HG03196 (cell line): ENCODE data around the gene CDH5.
"Not testable (repeated sequence)": the region's sequence is repeated elsewhere in the genome, so short reads cannot be mapped to it uniquely, and the experiment has no call there.

Experiments used
- ATAC-seq: cut with Tn5 transposase; IDR thresholded peaks from one replicate; pipeline ENCODE4 v1.9.1; 2021; ENCODE audit not compliant: unreplicated experiment

The CDH5 gene

DNA sequence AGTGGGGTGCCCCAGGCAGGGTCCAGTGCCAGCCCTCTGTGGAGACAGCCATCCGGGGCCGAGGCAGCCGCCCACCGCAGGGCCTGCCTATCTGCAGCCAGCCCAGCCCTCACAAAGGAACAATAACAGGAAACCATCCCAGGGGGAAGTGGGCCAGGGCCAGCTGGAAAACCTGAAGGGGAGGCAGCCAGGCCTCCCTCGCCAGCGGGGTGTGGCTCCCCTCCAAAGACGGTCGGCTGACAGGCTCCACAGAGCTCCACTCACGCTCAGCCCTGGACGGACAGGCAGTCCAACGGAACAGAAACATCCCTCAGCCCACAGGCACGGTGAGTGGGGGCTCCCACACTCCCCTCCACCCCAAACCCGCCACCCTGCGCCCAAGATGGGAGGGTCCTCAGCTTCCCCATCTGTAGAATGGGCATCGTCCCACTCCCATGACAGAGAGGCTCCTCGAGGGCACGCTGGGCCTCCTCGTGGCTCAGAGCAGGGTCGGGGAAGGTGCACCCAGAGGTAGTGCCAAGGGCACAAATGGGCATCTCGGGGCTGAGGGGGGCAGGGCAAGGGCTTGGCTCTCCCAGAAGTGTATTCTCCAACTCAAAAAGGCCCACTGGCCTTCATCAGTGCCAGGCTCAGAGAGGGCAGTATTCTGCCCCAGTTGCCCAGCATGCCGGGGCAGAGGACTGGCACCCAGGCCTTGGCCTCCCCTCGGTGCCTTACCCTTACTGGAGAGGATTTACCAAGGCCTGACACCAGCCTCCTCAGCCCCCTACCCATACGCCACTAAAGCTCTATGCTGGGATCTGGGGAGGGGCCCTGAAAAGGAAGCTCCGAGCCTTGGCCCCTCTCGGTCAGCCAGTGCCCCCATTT, at the start of gene CDH5:
Gene CDH5, plus strand, starts transcription at position 259 of the 867 bp plus-strand sequence. CDS start 12,647 bp downstream, outside the sequence.
- ATAC-seq: no peak

DNA sequence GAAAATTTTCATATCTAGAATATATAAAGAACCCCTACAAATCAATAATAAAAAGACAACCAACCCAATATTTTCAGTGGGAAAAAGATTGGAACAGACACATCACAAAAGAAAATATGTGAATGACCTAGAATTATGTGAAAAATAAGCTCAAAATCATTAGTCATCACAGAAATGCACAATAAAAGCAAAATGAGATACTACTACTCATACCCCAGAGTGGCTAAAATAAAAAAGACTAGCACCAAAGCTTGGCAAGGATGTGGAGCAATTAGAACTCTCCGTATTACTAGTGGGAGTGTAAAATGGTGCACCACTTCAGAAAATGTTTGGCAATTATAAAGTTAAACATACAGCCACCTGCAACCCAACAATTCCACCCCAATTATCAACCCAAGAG, 48.0 kb upstream of the CDH5 start:
- ATAC-seq: no peak

- no peak for ATAC-seq
Observed at GRCh38 chr16:66320774-66321173, 45.7 kb upstream of the CDH5 start.

DNA sequence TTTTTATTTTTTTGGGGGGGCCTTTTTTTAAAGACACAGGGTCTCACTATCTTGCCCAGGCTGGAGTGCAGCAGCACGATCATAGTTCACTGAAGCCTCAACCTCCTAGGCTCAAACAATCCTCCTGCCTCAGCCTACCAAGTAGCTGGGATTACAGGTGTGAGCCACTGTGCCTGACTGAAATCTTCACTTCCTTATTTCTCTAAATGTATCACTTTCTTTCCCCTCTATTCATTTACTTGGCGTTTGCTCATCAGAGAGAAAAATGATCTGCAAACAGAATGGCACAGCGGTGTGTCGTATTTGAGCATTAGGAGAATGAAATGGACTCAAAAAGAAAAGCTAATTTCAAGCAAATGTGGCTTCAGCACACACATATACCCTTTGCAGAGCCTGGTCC, 44.3 kb upstream of the CDH5 start:
- ATAC-seq: no peak

- ATAC-seq: no peak
Observed at GRCh38 chr16:66324815-66325515, 41.5 kb upstream of the CDH5 start.

GRCh38 chr16:66325717-66326376, 40.6 kb upstream of the CDH5 start:
- no peak for ATAC-seq

- ATAC-seq: no peak
Observed at GRCh38 chr16:66326991-66327513, 39.4 kb upstream of the CDH5 start.

DNA sequence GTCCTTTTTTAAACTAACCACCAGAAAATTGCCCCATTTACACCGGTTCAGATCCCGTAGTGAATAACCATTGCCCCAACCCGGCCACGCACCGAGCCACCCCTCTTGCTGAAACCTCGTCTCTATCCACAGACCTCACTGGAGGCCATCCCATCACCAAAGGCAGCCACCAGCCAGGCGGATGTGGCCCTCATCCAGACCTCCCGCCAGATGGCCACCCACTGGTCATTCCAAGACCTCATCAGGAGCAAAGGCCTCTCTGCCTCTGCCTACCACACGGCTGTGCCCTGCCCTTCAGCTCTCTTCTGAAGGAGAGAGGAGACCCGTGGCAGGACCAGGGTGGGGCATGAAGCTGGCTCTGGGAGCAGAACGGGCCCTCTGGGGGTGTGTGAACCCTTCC, 38.2 kb upstream of the CDH5 start:
- no peak for ATAC-seq

GRCh38 chr16:66331464-66331863, 35.0 kb upstream of the CDH5 start:
- ATAC-seq: not testable (repeated sequence)

DNA sequence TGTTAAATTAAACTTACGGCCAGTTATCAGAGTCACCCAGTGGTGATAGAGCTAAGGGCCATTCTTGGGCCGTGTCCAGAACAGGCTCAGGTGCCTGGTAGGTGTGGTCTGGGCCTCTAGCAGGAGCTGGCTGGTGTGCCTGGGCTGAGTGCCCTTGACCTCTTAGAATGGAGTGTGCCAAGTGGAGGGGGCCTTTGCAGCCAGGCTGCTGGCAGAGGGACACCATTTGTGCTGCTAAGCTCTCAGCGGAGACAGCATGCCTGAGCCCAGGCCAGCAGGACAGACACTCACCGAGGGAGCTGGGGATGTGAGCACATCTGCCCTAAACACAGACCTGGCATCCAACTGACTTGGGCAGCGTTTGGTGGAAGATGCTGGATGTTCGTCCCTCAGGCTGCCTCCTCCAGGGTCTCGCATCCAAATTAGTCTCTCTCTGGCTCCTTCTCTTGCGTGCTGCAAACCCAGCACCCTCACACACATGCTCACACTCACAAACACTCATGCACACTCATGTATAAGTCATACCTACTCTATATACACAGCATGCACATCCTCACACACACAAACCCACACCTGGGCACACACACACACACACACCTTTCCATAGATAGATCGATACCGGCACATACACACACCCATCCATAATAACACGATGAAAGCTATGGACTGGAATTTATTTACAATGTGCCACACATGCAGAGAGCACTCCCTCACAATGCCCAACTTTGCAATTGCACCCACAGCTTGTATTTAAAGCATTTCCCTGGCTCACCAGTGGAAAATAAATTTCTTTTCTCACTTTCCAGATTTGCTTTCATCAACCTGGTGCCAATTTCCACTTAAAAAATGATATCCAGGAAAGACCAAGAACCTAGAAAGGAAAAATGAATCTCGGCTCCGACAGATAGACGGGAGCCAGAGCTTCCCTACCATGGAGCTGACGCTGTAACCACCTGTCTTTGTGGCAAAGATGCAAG, 33.6 kb upstream of the CDH5 start:
- ATAC-seq: no peak

DNA sequence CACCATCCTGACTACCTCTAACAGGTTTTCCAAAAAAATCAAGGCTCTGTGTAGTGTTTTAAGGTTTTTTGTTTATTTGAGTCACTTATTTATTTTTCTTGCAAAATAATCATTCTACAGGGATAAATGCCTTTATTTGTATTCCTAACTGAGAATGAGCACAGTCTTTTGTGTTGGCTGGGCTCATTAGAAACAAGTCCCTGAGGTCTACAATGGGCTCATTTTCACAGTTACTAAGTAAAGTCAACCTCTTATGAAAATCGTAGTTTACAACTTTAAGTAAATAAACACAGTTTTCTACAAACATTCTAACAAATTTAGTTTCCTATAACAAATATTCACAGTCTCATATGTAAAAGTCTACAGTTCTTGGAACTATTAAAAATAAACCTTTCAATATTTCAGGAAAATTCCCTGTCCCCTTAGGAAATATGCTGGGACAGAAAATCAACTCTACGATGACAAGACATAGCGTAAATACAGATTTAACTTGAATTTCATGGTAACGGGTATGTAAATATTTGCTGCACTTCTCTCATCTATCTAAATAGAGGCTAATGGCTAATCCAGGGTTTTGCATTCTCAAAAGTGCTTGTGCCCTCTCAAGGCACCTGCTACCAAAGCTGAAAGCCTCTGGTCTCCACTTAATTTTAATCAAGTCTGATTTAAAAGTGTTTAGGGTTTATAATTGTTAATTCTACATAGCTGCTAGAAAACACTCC, 31.5 kb upstream of the CDH5 start:
- no peak for ATAC-seq

GRCh38 chr16:66335704-66336329, 30.7 kb upstream of the CDH5 start:
- no peak for ATAC-seq

DNA sequence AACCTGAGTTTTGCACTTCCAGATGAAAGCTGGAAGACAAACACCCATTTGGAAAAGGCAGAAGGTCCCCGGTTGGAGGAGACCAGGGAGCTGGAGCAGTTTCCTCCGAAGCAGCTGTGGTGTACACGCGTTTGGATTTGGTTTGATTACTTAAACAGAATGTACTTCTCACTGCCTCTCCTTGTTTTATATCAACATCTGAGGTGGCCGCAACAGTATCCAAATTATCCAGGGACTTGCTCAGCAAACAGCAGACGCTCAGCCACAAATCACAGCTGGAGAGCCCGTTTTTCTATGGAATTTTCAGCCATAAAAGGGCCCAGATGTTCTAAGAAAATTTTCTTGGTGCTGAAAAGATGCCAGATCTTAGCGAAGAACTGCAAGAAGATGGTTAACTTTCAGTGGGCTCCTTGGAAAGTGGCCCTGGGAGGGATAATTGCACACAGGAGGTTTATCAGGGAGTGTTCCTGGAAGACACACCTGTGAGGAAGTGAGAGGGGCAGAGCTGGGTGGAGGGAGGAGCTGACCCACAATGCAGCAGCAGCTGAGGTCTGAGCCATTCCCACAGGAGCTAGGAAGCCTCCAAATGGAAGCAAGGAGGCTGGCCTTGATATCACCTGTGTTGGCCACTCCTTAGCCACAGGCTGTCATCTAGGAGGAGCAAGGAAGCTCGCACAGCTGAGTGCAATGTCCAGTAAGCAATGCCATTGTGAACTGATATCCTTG, 28.9 kb upstream of the CDH5 start:
- ATAC-seq: no peak

DNA sequence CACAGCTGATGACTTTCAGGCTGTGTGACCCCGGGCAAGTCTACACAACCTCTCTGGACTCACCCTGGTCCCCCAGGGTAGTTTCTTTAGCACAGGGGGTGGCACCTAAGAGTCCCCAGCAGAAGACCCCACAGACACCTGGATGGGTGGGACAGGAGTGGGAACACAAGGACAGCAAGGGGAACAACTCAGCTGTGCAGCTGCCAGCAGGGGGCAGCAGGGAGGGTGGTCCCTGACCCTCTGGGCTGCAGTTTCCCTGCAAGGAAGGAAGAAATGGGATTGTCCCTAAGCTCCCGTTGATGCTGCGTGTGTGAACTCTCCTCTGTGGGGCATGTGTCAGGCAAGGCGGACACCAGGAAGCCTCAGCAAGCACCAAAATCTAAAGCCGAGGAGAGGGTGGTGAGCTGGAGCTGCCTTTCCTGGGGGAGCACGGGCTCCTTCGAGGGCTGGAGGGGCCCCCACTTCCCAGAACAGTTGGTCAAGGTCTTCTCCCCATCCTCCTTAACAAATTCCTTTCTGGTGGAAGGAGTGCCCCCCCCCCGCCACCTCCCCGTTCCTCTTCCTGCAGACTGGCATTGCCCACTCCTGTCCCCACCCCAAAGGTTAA, 24.1 kb upstream of the CDH5 start:
- ATAC-seq: no peak

GRCh38 chr16:66344533-66345145, 21.9 kb upstream of the CDH5 start:
- no peak for ATAC-seq

DNA sequence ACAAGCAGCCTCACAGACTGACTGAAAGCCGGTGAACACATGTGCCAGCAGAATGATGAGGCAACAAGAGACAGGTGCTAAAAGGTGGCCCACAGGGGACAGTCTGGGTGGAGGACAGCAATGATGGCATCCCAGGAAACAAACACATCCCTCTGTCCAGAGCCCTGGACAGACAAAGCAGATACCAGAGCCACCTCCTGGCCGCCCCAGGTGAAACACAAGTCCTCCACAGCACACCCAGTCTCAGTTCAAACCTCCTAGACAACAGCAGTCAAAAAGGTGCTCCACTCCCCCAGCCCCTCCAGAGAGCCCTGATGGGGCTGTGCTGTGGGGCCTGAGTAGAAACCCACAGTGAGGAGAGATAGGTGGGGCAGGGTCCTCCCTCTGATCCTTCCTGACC, 20.3 kb upstream of the CDH5 start:
- ATAC-seq: no peak

DNA sequence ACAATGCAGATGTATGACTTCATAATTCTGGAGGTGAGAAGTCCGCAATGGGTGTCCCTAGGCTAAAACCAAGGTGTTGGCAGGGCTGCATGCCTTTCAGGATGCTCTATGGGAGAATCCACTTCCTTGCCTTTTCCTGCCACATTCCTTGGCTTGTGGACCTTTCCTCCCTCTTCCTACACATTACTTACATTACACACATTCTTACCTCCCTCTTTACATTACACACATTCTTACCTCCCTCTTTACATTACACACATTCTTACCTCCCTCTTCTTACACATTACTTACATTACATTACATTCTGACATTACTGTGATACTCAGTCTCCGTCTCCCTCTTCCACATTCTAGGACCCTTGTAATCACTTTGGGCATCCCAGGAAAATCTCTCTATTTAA, 14.2 kb upstream of the CDH5 start:
- no peak for ATAC-seq

- no peak for ATAC-seq
Observed at GRCh38 chr16:66353055-66353454, 13.4 kb upstream of the CDH5 start.
